Transverse colon (tissue), 4 donors: ENCODE results near the gene CDYL. TPM values are rescaled to one million over a fixed set of nuclear protein-coding genes. Genes with fewer than 3 reads are reported as not detected.

Experiments
- DNase-seq: peaks from one replicate; pipeline ENCODE4 v3.0.0-alpha.2; 2019
- H3K27ac ChIP-seq, 4 donors: fragments of 200-600 bp; sonication (generic); 2 replicates each; pipeline ENCODE4 v1.5.1; 2016 to 2018; ENCODE audit warnings: inconsistent platforms in 4 of 4
- H3K27me3 ChIP-seq: fragments of 200-600 bp; sonication (generic); 2 replicates; pipeline ENCODE4 v1.5.1; 2017; ENCODE audit warnings: inconsistent platforms
- H3K36me3 ChIP-seq, 4 donors: fragments of 200-600 bp; sonication (generic); 2 replicates each; pipeline ENCODE4 v1.5.1; 2017 to 2019; ENCODE audit warnings: inconsistent platforms in 4 of 4
- H3K4me1 ChIP-seq, 4 donors: fragments of 200-600 bp; sonication (generic); 2 replicates each; pipeline ENCODE4 v1.5.1; 2017 to 2020; ENCODE audit warnings: inconsistent platforms in 4 of 4
- H3K4me3 ChIP-seq, 4 donors: fragments of 200-600 bp; sonication (generic); 1 replicate in 1 of 4; 2 replicates in 3 of 4; pipeline versions ENCODE4 v1.5.1 to v1.6.1; 2017 to 2019; ENCODE audit warnings: inconsistent platforms in 4 of 4
- H3K9me3 ChIP-seq, 2 donors: fragments of 200-600 bp; sonication (generic); 2 replicates each; pipeline ENCODE4 v1.5.1; 2017 to 2019; ENCODE audit warnings: inconsistent platforms in 2 of 2
- CTCF ChIP-seq, 5 experiments: fragments of 200-600 bp in 3 of 5; fragments of 450-650 bp in 2 of 5; sonication (generic) in 3 of 5; IDR thresholded peaks; 1 replicate in 2 of 5; 2 replicates in 3 of 5; pipeline ENCODE4 v1.5.1; 2016 to 2017; ENCODE audit warnings: antibody characterized with exemption in 5 of 5, inconsistent platforms in 3 of 5, mild to moderate bottlenecking in 2 of 5, moderate library complexity in 1 of 5
- EP300 ChIP-seq: sonication (generic); formaldehyde crosslinking; IDR thresholded peaks from one replicate; pipeline ENCODE4 v1.6.1; 2017; ENCODE audit warnings: antibody characterized with exemption, low read depth
- POLR2A ChIP-seq: fragments of 450-650 bp; IDR thresholded peaks from one replicate; pipeline ENCODE4 v1.6.1; 2016; ENCODE audit warnings: antibody characterized with exemption, mild to moderate bottlenecking, moderate library complexity
- POLR2AphosphoS5 ChIP-seq, 3 donors: sonication (generic); formaldehyde crosslinking; IDR thresholded peaks; one replicate each; pipeline ENCODE4 v1.6.1; 2016; ENCODE audit warnings: antibody characterized with exemption in 3 of 3
- WGBS, 2 donors: methylation state at CpG; one replicate each; pipeline ENCODE4 v1.1.5; 2018; ENCODE audit warnings: low coverage in 1 of 2; 5-methylcytosine and 5-hydroxymethylcytosine counted together
- in situ Hi-C, 4 donors: fragments of 200-750 bp; cut with MboI; loops; one replicate each; pipeline versions ENCODE4 v1.15.0 to v1.15.1; 2017; ENCODE audit warnings: low sequenced_read_pairs in 3 of 4, low pct_ligation_motif_present in 1 of 4, low pct_unique_long_range_greater_than_20kb in 1 of 4
- intact Hi-C: fragments of 100-400 bp; cut with DNase I; formaldehyde crosslinking; loops from one replicate; pipeline ENCODE4 v1.15.1; 2023; ENCODE audit warnings: low total_unique reads
- total RNA-seq, 4 donors: library from RNA; depleted of rRNA; stranded (reverse); fragments of >200 nt; gene quantifications; one replicate each; pipeline ENCODE4 v1.1.0, GENCODE V29; 2016

CDYL gene
- total RNA-seq, 4 donors from 2014 or later, result 23.6 to 40.8 (median 30.0) TPM

DNA sequence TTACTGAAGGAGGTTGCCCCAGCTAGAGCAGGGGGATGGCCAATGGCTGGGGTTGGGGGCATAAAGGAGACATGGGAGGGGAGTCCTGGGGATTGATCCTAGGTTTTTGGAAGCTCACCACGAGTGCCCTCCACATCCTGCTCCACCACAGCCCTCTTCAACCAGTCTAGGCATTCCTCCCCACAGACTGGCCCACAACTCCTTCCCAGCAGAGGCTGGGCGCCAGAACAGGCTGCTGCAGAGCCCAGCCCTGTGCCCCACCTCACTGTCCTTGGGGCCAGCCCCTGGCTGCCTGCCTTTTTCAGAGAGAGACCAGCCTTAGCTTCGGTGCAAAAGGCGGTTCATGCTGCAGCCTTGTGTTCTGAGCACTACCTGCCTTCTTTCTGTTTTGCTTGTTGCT is 211.2 kb downstream of the CDYL start:
- H3K27me3 ChIP-seq, result no peaks in the 10 kb centered on the region
- in situ Hi-C loops, result no loop called here
- no peaks in the 10 kb centered on the region for H3K4me1 ChIP-seq
- no peaks in the 10 kb centered on the region for H3K9me3 ChIP-seq
- no peaks in the 10 kb centered on the region for H3K36me3 ChIP-seq
- intact Hi-C loops, result no loop called here
- H3K4me3 ChIP-seq, result no peak overlapping the region
- WGBS, 2 donors, result 74% methylated on average over 4 of the region's 4 CpGs; no CpG with 5 or more reads in 1 of the 2 donors
- no peak overlapping the region for H3K27ac ChIP-seq
- no peak for DNase-seq
- TF ChIP-seq POLR2A, result no peak
- no peak for TF ChIP-seq POLR2AphosphoS5 (IDR thresholded peaks at IDR 0.05)
- no peak for TF ChIP-seq EP300
- no peak for TF ChIP-seq CTCF (IDR thresholded peaks at IDR 0.05)

- Histone ChIP-seq H3K4me1 (no peaks in the 10 kb centered on the region), H3K27ac (no peak overlapping the region), H3K9me3 (no peaks in the 10 kb centered on the region), H3K36me3 (no peaks in the 10 kb centered on the region), H3K4me3 (no peak overlapping the region), H3K27me3 (no peaks in the 10 kb centered on the region)
- TF ChIP-seq CTCF (IDR thresholded peaks at IDR 0.05) (no peak), POLR2A (no peak), EP300 (no peak), POLR2AphosphoS5 (IDR thresholded peaks at IDR 0.05) (no peak)
- 88 to 96% methylated on average over 3 of the region's 3 CpGs for WGBS, 2 donors
- in situ Hi-C loops (no loop called here), intact Hi-C loops (loop anchor here (5.0 kb wide), 1 partner anchor 1743 kb away; no protein-coding TSS in a partner anchor)
- no peak for DNase-seq
These were observed 218.5 kb downstream of the CDYL start for GRCh38 chr6:4994741-4995140.

DNA sequence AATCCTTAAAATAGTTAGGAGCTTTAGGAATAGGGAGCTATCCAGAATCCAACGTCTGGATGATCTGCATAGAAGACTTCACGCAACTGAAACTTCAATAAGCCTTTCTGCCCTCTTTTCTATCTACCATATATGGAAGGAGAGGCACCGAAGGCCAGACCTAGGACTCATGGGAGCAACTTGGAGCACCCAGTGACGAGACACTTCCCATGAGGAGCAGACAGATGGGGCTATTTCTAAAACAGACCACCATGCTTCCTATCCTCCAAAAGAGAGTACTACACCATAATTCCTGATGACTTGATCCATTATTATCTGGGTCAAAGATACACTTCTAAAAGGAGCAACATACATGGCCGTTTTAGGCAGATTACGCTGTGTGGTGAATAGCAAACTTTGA is 221.7 kb downstream of the CDYL start:
- Histone ChIP-seq H3K4me1 (no peaks in the 10 kb centered on the region), H3K27me3 (no peaks in the 10 kb centered on the region), H3K27ac (no peak overlapping the region), H3K4me3 (no peak overlapping the region), H3K9me3 (no peaks in the 10 kb centered on the region), H3K36me3 (no peaks in the 10 kb centered on the region)
- in situ Hi-C loops (no loop called here), intact Hi-C loops (no loop called here)
- WGBS, 2 donors, result 79 to 96% methylated on average over 4 to 6 of the region's 6 CpGs
- DNase-seq, result no peak
- no peak for TF ChIP-seq EP300

DNA sequence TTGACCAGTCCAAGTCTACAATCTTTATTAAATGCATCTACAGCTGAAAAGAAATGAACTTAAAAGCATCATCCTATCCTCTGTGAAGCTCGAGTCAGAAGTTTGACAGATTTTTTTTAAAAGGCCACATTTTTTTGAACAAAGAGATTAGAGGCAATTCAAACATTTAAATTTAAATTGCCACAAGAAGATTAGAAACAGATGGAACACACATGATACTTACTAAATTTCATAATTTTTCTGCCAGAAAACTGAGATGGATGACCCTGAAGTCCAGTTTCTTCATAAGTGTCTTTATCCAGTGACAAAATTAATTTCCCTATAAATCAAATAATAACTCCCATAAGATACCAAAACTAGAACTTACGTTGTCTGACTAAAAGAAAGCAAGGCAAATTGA is 223.4 kb downstream of the CDYL start:
- in situ Hi-C loops, result no loop called here
- H3K36me3 ChIP-seq, result no peaks in the 10 kb centered on the region
- 83 to 84% methylated on average over 2 of the region's 2 CpGs for WGBS, 2 donors

More for the DNA sequence above, 223.4 kb downstream of the CDYL start:
- no peak for DNase-seq
- Histone ChIP-seq H3K27me3 (no peaks in the 10 kb centered on the region), H3K4me1 (peaks cover 0 to 5% (median 2%) of the 10 kb centered on the region in 4 donors), H3K4me3 (no peak overlapping the region), H3K9me3 (no peaks in the 10 kb centered on the region), H3K27ac (no peak overlapping the region)
- intact Hi-C loops, result no loop called here
- TF ChIP-seq CTCF (IDR thresholded peaks at IDR 0.05), result no peak
- no peak for TF ChIP-seq EP300
- no peak for TF ChIP-seq POLR2A
- TF ChIP-seq POLR2AphosphoS5 (IDR thresholded peaks at IDR 0.05), result no peak
